ENCODE results near the gene EBI3. TPM values are rescaled to one million over a fixed set of nuclear protein-coding genes. Genes with fewer than 3 reads are reported as not detected.

Gene EBI3
- total RNA-seq, 1 experiment from 2014 or later, result not detected

GRCh38 chr19:4258181-4258580, 28.9 kb downstream of the EBI3 start:
- no peaks in the 10 kb centered on the region for H3K4me1 ChIP-seq (ENCODE audit: insufficient read depth, low read length)
- no peaks in the 10 kb centered on the region for H3K79me2 ChIP-seq (ENCODE audit: low read length)
- H3K9me2 ChIP-seq (replicated peaks; ENCODE audit: low read length), result no peaks in the 10 kb centered on the region
- intact Hi-C loops (cut with micrococcal nuclease), result no loop called here
- H3K27me3 ChIP-seq (ENCODE audit: low read length), result no peaks in the 10 kb centered on the region
- ChIA-PET POLR2A (ENCODE audit: unreplicated experiment) (no interaction called here), CTCF (no interaction called here)
- no peak overlapping the region for H3K4me2 ChIP-seq (ENCODE audit: low read length)
- no peaks in the 10 kb centered on the region for H3K9me3 ChIP-seq (ENCODE audit: low read length)
- H3K36me3 ChIP-seq (ENCODE audit: low read depth, low read length), result peaks cover 9% of the 10 kb centered on the region
- TF ChIP-seq EZH2phosphoT487 (IDR thresholded peaks at IDR 0.05; ENCODE audit: borderline replicate concordance, low read length) (no peak), EZH2 (IDR thresholded peaks at IDR 0.05; ENCODE audit: low read length, unreplicated experiment) (no peak)
- TF ChIP-seq, protein P1, sequence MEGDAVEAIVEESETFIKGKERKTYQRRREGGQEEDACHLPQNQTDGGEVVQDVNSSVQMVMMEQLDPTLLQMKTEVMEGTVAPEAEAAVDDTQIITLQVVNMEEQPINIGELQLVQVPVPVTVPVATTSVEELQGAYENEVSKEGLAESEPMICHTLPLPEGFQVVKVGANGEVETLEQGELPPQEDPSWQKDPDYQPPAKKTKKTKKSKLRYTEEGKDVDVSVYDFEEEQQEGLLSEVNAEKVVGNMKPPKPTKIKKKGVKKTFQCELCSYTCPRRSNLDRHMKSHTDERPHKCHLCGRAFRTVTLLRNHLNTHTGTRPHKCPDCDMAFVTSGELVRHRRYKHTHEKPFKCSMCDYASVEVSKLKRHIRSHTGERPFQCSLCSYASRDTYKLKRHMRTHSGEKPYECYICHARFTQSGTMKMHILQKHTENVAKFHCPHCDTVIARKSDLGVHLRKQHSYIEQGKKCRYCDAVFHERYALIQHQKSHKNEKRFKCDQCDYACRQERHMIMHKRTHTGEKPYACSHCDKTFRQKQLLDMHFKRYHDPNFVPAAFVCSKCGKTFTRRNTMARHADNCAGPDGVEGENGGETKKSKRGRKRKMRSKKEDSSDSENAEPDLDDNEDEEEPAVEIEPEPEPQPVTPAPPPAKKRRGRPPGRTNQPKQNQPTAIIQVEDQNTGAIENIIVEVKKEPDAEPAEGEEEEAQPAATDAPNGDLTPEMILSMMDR (conservative IDR thresholded peaks at IDR 0.05; ENCODE audit: low read depth, low read length), result no peak
- DNase-seq, result no peak
- H3F3A ChIP-seq (ENCODE audit: low read length, unreplicated experiment), result no peaks in the 10 kb centered on the region
- H3K9ac ChIP-seq (ENCODE audit: low read length), result no peak overlapping the region
- no peaks in the 10 kb centered on the region for H4K20me1 ChIP-seq (ENCODE audit: low read length)
- H3K4me3 ChIP-seq (ENCODE audit: low read length), result no peak overlapping the region
- ATAC-seq, result no peak
- BruUV-seq (replicated peaks), result no TSS peak
- no peak overlapping the region for H2AFZ ChIP-seq (ENCODE audit: low read length)
- no peak overlapping the region for H3K27ac ChIP-seq (ENCODE audit: low read length)

DNA sequence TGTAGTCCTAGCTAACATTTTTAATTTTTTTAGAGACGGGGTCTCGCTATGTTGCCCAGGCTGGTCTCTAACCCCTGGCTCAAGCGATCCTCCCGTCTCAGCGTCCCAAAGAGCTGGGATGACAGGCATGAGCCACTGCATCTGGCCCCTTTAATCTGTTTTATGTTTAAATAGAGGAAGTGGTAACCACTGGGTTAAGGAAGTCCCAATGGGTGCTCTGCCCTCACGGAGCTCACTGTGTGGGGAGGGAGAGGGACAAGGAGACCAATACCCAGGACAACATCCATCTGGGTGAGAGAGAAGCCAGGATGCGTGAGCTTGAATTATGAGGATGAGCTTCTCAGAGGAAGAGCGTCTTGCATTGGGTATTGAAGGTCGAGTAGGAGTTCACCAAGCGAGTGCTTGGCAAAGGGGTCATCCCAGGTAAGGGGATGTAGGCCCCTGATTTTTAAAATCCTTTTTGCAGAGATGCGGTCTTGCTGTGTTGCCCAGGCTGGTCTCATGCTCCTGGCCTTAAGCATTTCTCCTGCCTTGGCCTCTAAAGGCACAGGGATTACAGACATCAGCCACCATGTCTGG, 31.4 kb downstream of the EBI3 start:
- Histone ChIP-seq H3K9ac (ENCODE audit: low read length) (no peak overlapping the region), H3K4me3 (ENCODE audit: low read length) (no peak overlapping the region), H3K79me2 (ENCODE audit: low read length) (no peaks in the 10 kb centered on the region), H3F3A (ENCODE audit: low read length, unreplicated experiment) (no peaks in the 10 kb centered on the region), H3K36me3 (ENCODE audit: low read depth, low read length) (peaks cover 9% of the 10 kb centered on the region), H3K27me3 (ENCODE audit: low read length) (no peaks in the 10 kb centered on the region), H3K4me1 (ENCODE audit: insufficient read depth, low read length) (no peaks in the 10 kb centered on the region), H2AFZ (ENCODE audit: low read length) (no peak overlapping the region), H4K20me1 (ENCODE audit: low read length) (no peaks in the 10 kb centered on the region), H3K27ac (ENCODE audit: low read length) (no peak overlapping the region), H3K9me2 (replicated peaks; ENCODE audit: low read length) (no peaks in the 10 kb centered on the region), H3K9me3 (ENCODE audit: low read length) (no peaks in the 10 kb centered on the region), H3K4me2 (ENCODE audit: low read length) (no peak overlapping the region)
- ATAC-seq (no peak), DNase-seq (no peak)
- intact Hi-C loops (cut with micrococcal nuclease), result no loop called here
- POLR2A ChIA-PET (ENCODE audit: unreplicated experiment), result no interaction called here
- TF ChIP-seq EZH2 (IDR thresholded peaks at IDR 0.05; ENCODE audit: low read length, unreplicated experiment) (no peak), EZH2phosphoT487 (IDR thresholded peaks at IDR 0.05; ENCODE audit: borderline replicate concordance, low read length) (no peak)
- TF ChIP-seq, protein P1 (conservative IDR thresholded peaks at IDR 0.05; ENCODE audit: low read depth, low read length), result no peak
- no TSS peak for BruUV-seq (replicated peaks)
- CTCF ChIA-PET, result no interaction called here

GRCh38 chr19:4264812-4265211, 35.5 kb downstream of the EBI3 start:
- no peak for ATAC-seq
- no peaks in the 10 kb centered on the region for H3K4me1 ChIP-seq (ENCODE audit: insufficient read depth, low read length)
- no peaks in the 10 kb centered on the region for H3K9me3 ChIP-seq (ENCODE audit: low read length)
- DNase-seq, result no peak
- POLR2A ChIA-PET (ENCODE audit: unreplicated experiment), result no interaction called here
- TF ChIP-seq EZH2phosphoT487 (IDR thresholded peaks at IDR 0.05; ENCODE audit: borderline replicate concordance, low read length) (no peak), EZH2 (IDR thresholded peaks at IDR 0.05; ENCODE audit: low read length, unreplicated experiment) (no peak)
- TF ChIP-seq, protein P1 (conservative IDR thresholded peaks at IDR 0.05; ENCODE audit: low read depth, low read length), result no peak
- H3K9ac ChIP-seq (ENCODE audit: low read length), result no peak overlapping the region
- no peak overlapping the region for H3K4me3 ChIP-seq (ENCODE audit: low read length)
- BruUV-seq (replicated peaks), result no TSS peak
- H2AFZ ChIP-seq (ENCODE audit: low read length), result no peak overlapping the region
- CTCF ChIA-PET, result interaction anchor here (0.7 kb wide), 1 partner anchor 28 kb away, joined by 3 read pairs; no protein-coding TSS in a partner anchor
- intact Hi-C loops (cut with micrococcal nuclease), result loop anchor here (5.0 kb wide), 1 partner anchor 87 kb away; no protein-coding TSS in a partner anchor
- H3K36me3 ChIP-seq (ENCODE audit: low read depth, low read length), result peaks cover 5% of the 10 kb centered on the region; the same call in 1 of the 2 replicates
- no peaks in the 10 kb centered on the region for H3K27me3 ChIP-seq (ENCODE audit: low read length)
- no peaks in the 10 kb centered on the region for H3K79me2 ChIP-seq (ENCODE audit: low read length)
- H3K9me2 ChIP-seq (replicated peaks; ENCODE audit: low read length), result no peaks in the 10 kb centered on the region
- no peaks in the 10 kb centered on the region for H4K20me1 ChIP-seq (ENCODE audit: low read length)
- no peak overlapping the region for H3K27ac ChIP-seq (ENCODE audit: low read length)
- H3F3A ChIP-seq (ENCODE audit: low read length, unreplicated experiment), result no peaks in the 10 kb centered on the region
- no peak overlapping the region for H3K4me2 ChIP-seq (ENCODE audit: low read length)

All from PC-3 (cell line).